ENCODE results near the gene MBOAT1.

MBOAT1 gene

GRCh38 chr6:20200761-20201630 lies 11.3 kb downstream of the MBOAT1 start:
- no peak for TF ChIP-seq GATA2 (IDR thresholded peaks at IDR 0.05; ENCODE audit: low read depth, low read length)
- no peak for TF ChIP-seq GATA3 (IDR thresholded peaks at IDR 0.05; ENCODE audit: low read depth, low read length)

GRCh38 chr6:20198775-20199174 lies 13.5 kb downstream of the MBOAT1 start:
- TF ChIP-seq GATA3 (IDR thresholded peaks at IDR 0.05; ENCODE audit: low read depth, low read length), result no peak
- no peak for TF ChIP-seq GATA2 (IDR thresholded peaks at IDR 0.05; ENCODE audit: low read depth, low read length)

GRCh38 chr6:20198156-20198774 lies 14.0 kb downstream of the MBOAT1 start:
- TF ChIP-seq GATA2 (IDR thresholded peaks at IDR 0.05; ENCODE audit: low read depth, low read length) (no peak), GATA3 (IDR thresholded peaks at IDR 0.05; ENCODE audit: low read depth, low read length) (no peak)

GRCh38 chr6:20197251-20197650 lies 15.0 kb downstream of the MBOAT1 start:
- TF ChIP-seq GATA2 (IDR thresholded peaks at IDR 0.05; ENCODE audit: low read depth, low read length) (no peak), GATA3 (IDR thresholded peaks at IDR 0.05; ENCODE audit: low read depth, low read length) (no peak)

GRCh38 chr6:20192625-20193024 lies 19.6 kb downstream of the MBOAT1 start:
- TF ChIP-seq GATA2 (IDR thresholded peaks at IDR 0.05; ENCODE audit: low read depth, low read length) (no peak), GATA3 (IDR thresholded peaks at IDR 0.05; ENCODE audit: low read depth, low read length) (no peak)

- TF ChIP-seq GATA2 (IDR thresholded peaks at IDR 0.05; ENCODE audit: low read depth, low read length), result no peak
These were observed 20.3 kb downstream of the MBOAT1 start for GRCh38 chr6:20191992-20192391.

- no peak for TF ChIP-seq GATA2 (IDR thresholded peaks at IDR 0.05; ENCODE audit: low read depth, low read length)
- no peak for TF ChIP-seq GATA3 (IDR thresholded peaks at IDR 0.05; ENCODE audit: low read depth, low read length)
These were observed 23.6 kb downstream of the MBOAT1 start for GRCh38 chr6:20188630-20189075.

- TF ChIP-seq GATA3 (IDR thresholded peaks at IDR 0.05; ENCODE audit: low read depth, low read length), result no peak
- no peak for TF ChIP-seq GATA2 (IDR thresholded peaks at IDR 0.05; ENCODE audit: low read depth, low read length)
These were observed 25.3 kb downstream of the MBOAT1 start for GRCh38 chr6:20186981-20187380.

GRCh38 chr6:20183706-20184105 lies 28.6 kb downstream of the MBOAT1 start:
- TF ChIP-seq GATA2 (IDR thresholded peaks at IDR 0.05; ENCODE audit: low read depth, low read length), result no peak
- TF ChIP-seq GATA3 (IDR thresholded peaks at IDR 0.05; ENCODE audit: low read depth, low read length), result no peak

GRCh38 chr6:20182926-20183521 lies 29.2 kb downstream of the MBOAT1 start:
- no peak for TF ChIP-seq GATA2 (IDR thresholded peaks at IDR 0.05; ENCODE audit: low read depth, low read length)
- TF ChIP-seq GATA3 (IDR thresholded peaks at IDR 0.05; ENCODE audit: low read depth, low read length), result no peak

GRCh38 chr6:20182069-20182468 lies 30.2 kb downstream of the MBOAT1 start:
- no peak for TF ChIP-seq GATA3 (IDR thresholded peaks at IDR 0.05; ENCODE audit: low read depth, low read length)
- TF ChIP-seq GATA2 (IDR thresholded peaks at IDR 0.05; ENCODE audit: low read depth, low read length), result no peak

GRCh38 chr6:20180935-20181334 lies 31.3 kb downstream of the MBOAT1 start:
- no peak for TF ChIP-seq GATA3 (IDR thresholded peaks at IDR 0.05; ENCODE audit: low read depth, low read length)
- no peak for TF ChIP-seq GATA2 (IDR thresholded peaks at IDR 0.05; ENCODE audit: low read depth, low read length)

- TF ChIP-seq GATA3 (IDR thresholded peaks at IDR 0.05; ENCODE audit: low read depth, low read length) (no peak), GATA2 (IDR thresholded peaks at IDR 0.05; ENCODE audit: low read depth, low read length) (no peak)
These were observed 33.9 kb downstream of the MBOAT1 start for GRCh38 chr6:20178327-20178726.

GRCh38 chr6:20175810-20176410 lies 36.4 kb downstream of the MBOAT1 start:
- TF ChIP-seq GATA3 (IDR thresholded peaks at IDR 0.05; ENCODE audit: low read depth, low read length), result no peak
- no peak for TF ChIP-seq GATA2 (IDR thresholded peaks at IDR 0.05; ENCODE audit: low read depth, low read length)

Data from SH-SY5Y (cell line).